Mesodermal cell (in vitro differentiated cells): ENCODE results near the gene CDK5RAP3. TPM values are rescaled to one million over a fixed set of nuclear protein-coding genes. Genes with fewer than 3 reads are reported as not detected.
"Not testable (repeated sequence)": the region's sequence is repeated elsewhere in the genome, so short reads cannot be mapped to it uniquely, and the experiment has no call there.

Experiments used
- H3K27ac ChIP-seq: 2 replicates; pipeline ENCODE4 v1.7.0; 2013; ENCODE audit warnings: mild to moderate bottlenecking, low read depth, low read length, moderate library complexity; ENCODE audit not compliant: severe bottlenecking
- H3K36me3 ChIP-seq: 2 replicates; pipeline ENCODE4 v1.7.1; 2013; ENCODE audit warnings: mild to moderate bottlenecking, low read length, moderate library complexity; ENCODE audit not compliant: control insufficient read depth, insufficient read depth
- H3K4me1 ChIP-seq: one replicate; pipeline ENCODE4 v1.7.1; 2013; ENCODE audit warnings: mild to moderate bottlenecking, low read length; ENCODE audit not compliant: insufficient read depth, control insufficient read depth, poor library complexity, severe bottlenecking
- H3K4me3 ChIP-seq: 2 replicates; pipeline ENCODE4 v1.7.0; 2013; ENCODE audit warnings: low read length, control low read depth, mild to moderate bottlenecking; ENCODE audit not compliant: insufficient read depth, poor library complexity, severe bottlenecking; ENCODE audit errors: extremely low read depth
- H3K9me3 ChIP-seq: 2 replicates; pipeline ENCODE4 v1.7.1; 2013; ENCODE audit warnings: mild to moderate bottlenecking, low read length, moderate library complexity; ENCODE audit not compliant: control insufficient read depth
- WGBS, 2 experiments: methylation state at CpG; one replicate each; pipeline ENCODE4 v1.1.5; 2013; ENCODE audit warnings: missing lambda C conversion rate in 2 of 2; ENCODE audit not compliant: insufficient coverage in 2 of 2; 5-methylcytosine and 5-hydroxymethylcytosine counted together
- polyA plus RNA-seq, 2 experiments: library from polyadenylated mRNA; stranded (reverse); fragments of 50-300 nt; gene quantifications; one replicate each; pipeline ENCODE4 v1.2.3, GENCODE V29; 2013

CDK5RAP3 gene, protein sequence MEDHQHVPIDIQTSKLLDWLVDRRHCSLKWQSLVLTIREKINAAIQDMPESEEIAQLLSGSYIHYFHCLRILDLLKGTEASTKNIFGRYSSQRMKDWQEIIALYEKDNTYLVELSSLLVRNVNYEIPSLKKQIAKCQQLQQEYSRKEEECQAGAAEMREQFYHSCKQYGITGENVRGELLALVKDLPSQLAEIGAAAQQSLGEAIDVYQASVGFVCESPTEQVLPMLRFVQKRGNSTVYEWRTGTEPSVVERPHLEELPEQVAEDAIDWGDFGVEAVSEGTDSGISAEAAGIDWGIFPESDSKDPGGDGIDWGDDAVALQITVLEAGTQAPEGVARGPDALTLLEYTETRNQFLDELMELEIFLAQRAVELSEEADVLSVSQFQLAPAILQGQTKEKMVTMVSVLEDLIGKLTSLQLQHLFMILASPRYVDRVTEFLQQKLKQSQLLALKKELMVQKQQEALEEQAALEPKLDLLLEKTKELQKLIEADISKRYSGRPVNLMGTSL
- polyA plus RNA-seq (2013, experiment 1 of 2) = 139 TPM
- polyA plus RNA-seq (2013, experiment 2 of 2) = 116 TPM

DNA sequence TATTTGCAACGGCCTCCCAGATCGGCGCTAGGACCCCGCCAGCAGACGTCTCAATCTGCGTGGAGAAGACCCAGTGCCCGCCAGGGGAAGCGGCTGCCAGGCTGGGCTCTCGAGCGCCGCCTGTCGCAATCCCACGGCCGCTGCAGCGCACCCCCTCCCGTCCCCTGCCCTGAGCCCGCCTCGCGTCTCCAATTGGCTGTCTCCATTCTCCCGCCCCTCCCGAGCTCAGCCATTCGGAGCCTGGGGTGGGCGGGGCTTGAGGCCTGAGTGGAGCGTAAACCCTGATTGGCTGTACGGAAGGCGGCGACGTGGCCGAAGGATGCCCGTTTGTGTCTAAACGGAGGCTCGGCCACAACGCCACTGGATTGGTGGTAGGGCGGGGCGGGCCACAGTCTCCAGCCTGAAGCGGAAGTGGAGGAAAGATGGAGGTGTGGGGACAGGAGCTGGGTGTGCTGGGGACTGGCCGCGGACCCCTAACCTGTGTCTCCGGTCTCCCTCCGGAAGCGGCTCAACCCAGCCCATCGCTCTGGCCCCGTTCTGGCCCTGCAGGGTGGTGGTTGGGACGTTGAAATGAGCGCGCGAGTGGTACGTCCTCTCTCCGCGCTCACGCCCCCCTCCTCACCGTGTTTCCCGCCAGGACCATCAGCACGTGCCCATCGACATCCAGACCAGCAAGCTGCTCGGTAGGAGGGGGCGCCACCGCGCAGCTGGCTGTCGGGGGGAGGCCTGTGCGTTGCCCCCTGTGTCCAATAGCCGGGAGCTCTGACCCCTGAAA, at the start of gene CDK5RAP3:
Gene CDK5RAP3, plus strand, starts transcription at position 389 of the 775 bp plus-strand sequence. Its CDS starts 34 bp downstream, at position 423.
- WGBS, 2 experiments = 1 to 2% methylated on average over 42 to 45 of the region's 62 CpGs
- Histone ChIP-seq H3K36me3 (peaks cover 24% of the 10 kb centered on the region), H3K27ac (peak within 1 kb of the TSS; percentile 80)

DNA sequence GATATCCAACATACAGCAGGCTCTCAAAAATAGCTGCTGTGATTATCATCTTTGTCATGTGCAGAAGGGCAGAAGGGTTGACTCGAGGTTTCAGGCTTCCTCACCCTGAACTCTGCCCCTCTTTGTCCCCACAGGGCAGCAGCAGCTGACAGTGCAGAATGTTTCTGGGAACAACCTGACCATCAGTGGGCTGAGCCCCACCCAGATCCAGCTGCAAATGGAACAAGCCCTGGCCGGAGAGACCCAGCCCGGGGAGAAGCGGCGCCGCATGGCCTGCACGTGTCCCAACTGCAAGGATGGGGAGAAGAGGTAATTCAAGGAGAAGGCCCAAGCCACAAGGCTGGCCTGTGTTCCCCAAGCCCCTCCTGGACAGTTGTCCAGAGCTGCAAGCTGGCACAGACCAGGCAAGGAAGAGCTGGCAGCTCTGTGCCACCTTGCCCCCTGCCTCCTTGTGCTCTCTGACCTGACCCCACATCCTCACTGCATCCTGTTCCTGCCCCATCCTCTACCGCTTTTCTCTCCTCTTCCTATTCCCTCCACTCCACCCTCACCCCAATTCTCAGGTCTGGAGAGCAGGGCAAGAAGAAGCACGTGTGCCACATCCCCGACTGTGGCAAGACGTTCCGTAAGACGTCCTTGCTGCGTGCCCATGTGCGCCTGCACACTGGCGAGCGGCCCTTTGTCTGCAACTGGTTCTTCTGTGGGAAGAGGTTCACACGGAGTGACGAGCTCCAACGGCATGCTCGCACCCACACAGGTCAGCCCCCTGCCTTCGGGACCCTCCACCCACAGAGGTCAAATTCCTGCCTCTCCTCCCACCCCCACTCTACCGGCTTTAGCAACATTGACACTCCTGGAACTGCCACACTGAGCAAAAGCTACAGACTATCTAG, 45.9 kb upstream of the CDK5RAP3 start:
- WGBS, 2 experiments = 94 to 95% methylated on average over 22 to 23 of the region's 23 CpGs
- H3K27ac ChIP-seq = no peak overlapping the region
- H3K4me1 ChIP-seq = no peaks in the 10 kb centered on the region
- H3K9me3 ChIP-seq = no peaks in the 10 kb centered on the region
- H3K4me3 ChIP-seq = no peak overlapping the region
- H3K36me3 ChIP-seq = peaks cover 57% of the 10 kb centered on the region

More for the DNA sequence above, at the start of gene CDK5RAP3:
- Histone ChIP-seq H3K4me1 (peaks cover 12% of the 10 kb centered on the region), H3K4me3 (peak within 1 kb of the TSS; percentile 66), H3K9me3 (no peaks in the 10 kb centered on the region)

DNA sequence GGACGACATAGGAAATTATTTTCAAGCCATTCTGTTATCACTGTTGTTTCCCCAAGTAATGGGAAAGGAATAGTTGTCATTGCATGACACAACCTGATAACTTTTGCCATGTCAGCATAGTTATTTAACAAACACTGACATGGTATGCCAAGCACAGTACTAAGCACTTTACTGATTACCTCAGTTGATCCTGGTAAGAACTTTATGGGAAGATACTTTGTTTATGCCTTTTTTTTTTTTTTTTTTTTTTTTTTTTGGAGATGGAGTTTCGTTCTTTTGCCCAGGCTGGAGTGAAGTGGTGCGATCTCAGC, 45.3 kb upstream of the CDK5RAP3 start:
- WGBS, 2 experiments = 100% methylated on average over 1 of the region's 3 CpGs
- Histone ChIP-seq H3K4me3 (no peak overlapping the region), H3K36me3 (peaks cover 57% of the 10 kb centered on the region), H3K9me3 (no peaks in the 10 kb centered on the region), H3K27ac (no peak overlapping the region), H3K4me1 (no peaks in the 10 kb centered on the region)

DNA sequence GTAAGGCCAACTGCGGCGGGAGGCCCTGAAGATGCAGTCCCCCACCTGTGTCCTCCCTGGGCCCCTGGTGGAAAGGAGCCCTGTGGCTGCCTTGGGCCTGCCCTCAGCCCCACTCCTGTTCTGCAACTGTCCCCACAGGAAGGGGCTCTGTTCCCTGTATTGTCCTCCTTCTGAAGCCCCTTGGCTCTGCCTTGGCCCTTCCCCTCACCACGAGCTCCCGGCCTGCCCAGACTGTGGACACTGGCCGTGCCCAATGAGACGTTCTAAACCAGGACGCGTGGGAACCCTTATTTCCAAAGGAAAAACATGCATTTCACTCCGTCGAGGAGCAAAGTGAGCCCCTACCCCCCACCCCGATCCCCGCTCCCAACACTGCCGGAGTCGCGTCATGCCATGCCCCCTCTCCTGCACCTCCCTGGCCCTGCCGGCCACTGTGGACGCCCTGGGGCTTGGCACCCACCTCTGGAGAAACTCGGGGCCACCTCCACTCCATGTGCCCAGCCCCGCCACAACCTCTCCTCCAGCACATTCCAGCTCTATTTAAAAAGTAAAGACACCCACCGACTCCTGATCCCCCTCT, 43.0 kb upstream of the CDK5RAP3 start:
- peaks cover 46% of the 10 kb centered on the region for H3K36me3 ChIP-seq
- no peak overlapping the region for H3K27ac ChIP-seq
- H3K4me1 ChIP-seq = no peaks in the 10 kb centered on the region
- WGBS, 2 experiments = 97 to 100% methylated on average over 5 to 18 of the region's 20 CpGs
- H3K9me3 ChIP-seq = no peaks in the 10 kb centered on the region
- no peak overlapping the region for H3K4me3 ChIP-seq

DNA sequence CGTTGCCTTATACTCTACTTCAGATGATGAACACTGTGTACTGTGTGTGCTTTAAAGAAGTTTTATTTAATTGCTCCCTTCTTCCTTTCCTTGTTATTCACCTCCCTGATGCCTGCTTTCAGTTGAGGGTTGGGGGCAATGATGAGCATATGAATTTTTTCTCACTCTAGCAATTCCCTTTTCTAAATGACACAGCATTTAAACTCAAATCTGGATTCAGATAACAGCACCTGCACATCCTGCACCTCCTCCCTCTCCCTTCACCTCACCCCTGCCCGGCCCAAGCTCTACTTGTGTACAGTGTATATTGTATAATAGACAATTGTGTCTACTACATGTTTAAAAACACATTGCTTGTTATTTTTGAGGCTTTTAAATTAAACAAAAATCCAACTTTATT, 42.5 kb upstream of the CDK5RAP3 start:
- Histone ChIP-seq H3K4me3 (no peak overlapping the region), H3K9me3 (no peaks in the 10 kb centered on the region), H3K4me1 (no peaks in the 10 kb centered on the region), H3K36me3 (peaks cover 41% of the 10 kb centered on the region), H3K27ac (no peak overlapping the region)
- no CpG with 5 or more reads among the region's 2 CpGs for WGBS, 2 experiments

DNA sequence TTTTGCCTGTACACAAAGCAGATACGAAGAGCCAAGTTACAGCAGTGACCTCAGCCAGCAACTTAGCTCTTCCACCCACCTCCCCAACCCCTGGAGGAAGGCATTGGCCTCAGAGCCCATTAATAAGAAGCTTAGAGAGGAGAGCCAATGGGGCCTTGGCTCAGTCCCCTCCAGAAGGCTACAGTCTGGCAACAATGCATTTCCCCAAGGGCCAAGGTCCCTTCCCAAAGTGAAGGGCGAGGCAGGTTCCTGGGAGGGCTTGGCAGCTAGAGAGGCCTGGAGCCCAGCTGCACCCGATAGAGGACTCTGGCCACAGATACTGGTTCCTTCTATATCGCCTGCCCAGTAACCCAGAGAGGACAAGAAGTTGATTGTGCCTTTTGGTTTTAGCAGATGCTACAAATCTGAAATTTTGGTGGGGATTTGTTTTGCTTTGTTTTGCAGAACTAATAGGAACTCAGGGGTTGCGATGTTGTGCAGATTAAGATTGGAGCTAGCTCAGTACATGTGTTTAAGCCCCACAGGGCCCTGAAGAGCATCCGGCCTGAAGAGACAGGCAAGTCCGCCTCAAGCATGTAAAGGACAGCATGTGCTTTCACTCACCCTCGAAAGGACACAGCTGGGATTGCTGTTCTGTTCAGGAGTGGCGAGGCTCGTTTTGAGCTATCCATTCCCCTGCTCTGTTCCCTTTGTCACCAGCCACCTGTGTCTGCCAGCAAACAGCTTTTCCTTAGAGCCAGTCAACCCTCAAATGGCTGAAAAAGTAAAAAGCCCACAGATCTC, 41.5 kb upstream of the CDK5RAP3 start:
- H3K9me3 ChIP-seq = no peaks in the 10 kb centered on the region
- peaks cover 33% of the 10 kb centered on the region for H3K36me3 ChIP-seq
- 78 to 89% methylated on average over 8 to 10 of the region's 10 CpGs for WGBS, 2 experiments
- H3K27ac ChIP-seq = no peak overlapping the region
- H3K4me3 ChIP-seq = no peak overlapping the region
- H3K4me1 ChIP-seq = no peaks in the 10 kb centered on the region

DNA sequence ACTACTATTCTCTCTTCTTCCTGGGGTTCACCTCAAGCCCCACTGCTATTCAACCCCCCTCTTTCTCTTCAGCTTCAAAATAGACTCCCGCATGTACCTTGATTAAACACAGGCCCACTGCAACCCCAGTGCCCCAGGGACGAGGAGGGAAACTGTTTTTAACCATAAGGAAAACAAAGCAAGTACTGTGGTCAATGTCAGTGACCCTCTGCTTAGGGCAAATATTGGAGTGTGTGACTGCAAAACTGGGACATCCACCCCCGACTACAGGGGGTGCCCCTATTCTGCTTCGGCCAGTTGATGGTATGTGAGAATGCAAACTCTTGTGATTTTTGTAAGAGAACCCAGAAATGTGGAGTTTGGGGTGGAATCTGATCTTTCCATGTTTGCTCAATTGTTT, 39.1 kb upstream of the CDK5RAP3 start:
- Histone ChIP-seq H3K27ac (no peak overlapping the region), H3K4me3 (no peak overlapping the region), H3K36me3 (peaks cover 10% of the 10 kb centered on the region), H3K4me1 (no peaks in the 10 kb centered on the region), H3K9me3 (no peaks in the 10 kb centered on the region)
- 86 to 93% methylated on average over 1 to 2 of the region's 4 CpGs for WGBS, 2 experiments

DNA sequence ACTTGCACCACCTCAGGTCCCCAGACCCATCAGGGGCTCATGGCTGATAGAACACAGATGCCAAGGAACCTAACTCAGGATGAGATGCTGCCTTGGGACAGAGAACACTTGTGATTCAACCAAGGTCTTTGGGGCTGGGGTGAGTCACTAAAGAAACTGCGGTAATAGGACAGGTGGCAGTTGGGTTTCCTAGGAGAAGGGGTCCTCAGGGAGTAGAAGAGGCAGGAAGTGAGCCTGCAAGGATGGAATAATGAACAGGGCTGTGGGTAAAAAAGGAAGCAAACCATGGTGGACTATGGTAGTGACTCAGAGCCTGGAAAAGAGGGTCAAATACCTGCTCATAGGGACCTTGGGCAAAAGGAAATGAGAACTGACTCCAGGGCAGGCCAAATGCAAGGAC, 36.1 kb upstream of the CDK5RAP3 start:
- H3K4me1 ChIP-seq = no peaks in the 10 kb centered on the region
- no peak overlapping the region for H3K4me3 ChIP-seq
- H3K9me3 ChIP-seq = no peaks in the 10 kb centered on the region
- H3K36me3 ChIP-seq = no peaks in the 10 kb centered on the region
- 93 to 100% methylated on average over 1 of the region's 1 CpG for whole genome bisulfite sequencing, 2 experiments
- H3K27ac ChIP-seq = no peak overlapping the region

DNA sequence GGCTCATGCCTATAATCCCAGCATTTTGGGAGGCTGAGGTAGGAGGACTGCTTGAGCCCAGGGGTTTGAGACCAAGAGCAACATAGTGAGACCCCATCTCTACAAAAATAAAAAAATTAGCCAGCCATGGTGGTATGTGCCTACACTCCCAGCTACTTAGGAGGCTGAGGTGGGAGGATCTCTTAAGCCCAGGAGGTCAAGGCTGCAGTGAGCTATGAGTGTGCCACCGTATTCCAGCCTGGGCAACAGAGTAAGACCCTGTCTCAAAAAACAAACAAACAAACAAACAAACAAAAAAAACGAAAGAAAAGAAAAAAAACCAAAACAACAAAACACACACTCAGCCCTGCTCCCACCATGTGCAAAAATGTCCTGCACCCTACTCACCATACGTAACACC, 35.4 kb upstream of the CDK5RAP3 start:
- not testable (repeated sequence) for H3K9me3 ChIP-seq, H3K4me3 ChIP-seq, H3K36me3 ChIP-seq, H3K27ac ChIP-seq, H3K4me1 ChIP-seq
- no CpG with 5 or more reads among the region's 3 CpGs for WGBS, 2 experiments
